Measurements from ENCODE around the gene RHOBTB1. TPM values are rescaled to one million over a fixed set of nuclear protein-coding genes. Genes with fewer than 3 reads are reported as not detected.

The RHOBTB1 gene
- total and polyA plus RNA-seq, 9 of the 15 experiments (the other 6 are each of a cell fraction or from before 2014, with no cell fraction given) = 1.7 to 11.7 (median 9.3) TPM

DNA sequence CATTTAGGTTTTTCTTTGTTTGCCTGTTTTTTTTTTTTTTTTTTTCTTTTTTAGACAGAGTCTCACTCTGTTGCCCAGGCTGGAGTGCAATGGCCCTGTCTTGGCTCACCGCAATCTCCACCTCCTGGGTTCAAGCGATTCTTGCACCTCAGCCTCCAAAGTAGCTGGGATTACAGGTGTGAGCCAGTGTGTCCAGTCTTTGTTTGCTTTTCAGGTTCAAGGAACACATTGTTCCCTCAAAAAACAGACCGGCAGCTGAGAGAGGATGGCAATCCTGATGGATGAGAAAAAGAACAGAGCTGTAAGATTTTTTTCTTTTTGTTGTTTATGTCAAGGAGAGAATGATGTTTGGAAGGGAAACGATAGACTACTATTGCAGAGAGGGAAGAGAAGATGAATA lies 23.3 kb upstream of the RHOBTB1 start (continued):
- TF ChIP-seq, protein P1, sequence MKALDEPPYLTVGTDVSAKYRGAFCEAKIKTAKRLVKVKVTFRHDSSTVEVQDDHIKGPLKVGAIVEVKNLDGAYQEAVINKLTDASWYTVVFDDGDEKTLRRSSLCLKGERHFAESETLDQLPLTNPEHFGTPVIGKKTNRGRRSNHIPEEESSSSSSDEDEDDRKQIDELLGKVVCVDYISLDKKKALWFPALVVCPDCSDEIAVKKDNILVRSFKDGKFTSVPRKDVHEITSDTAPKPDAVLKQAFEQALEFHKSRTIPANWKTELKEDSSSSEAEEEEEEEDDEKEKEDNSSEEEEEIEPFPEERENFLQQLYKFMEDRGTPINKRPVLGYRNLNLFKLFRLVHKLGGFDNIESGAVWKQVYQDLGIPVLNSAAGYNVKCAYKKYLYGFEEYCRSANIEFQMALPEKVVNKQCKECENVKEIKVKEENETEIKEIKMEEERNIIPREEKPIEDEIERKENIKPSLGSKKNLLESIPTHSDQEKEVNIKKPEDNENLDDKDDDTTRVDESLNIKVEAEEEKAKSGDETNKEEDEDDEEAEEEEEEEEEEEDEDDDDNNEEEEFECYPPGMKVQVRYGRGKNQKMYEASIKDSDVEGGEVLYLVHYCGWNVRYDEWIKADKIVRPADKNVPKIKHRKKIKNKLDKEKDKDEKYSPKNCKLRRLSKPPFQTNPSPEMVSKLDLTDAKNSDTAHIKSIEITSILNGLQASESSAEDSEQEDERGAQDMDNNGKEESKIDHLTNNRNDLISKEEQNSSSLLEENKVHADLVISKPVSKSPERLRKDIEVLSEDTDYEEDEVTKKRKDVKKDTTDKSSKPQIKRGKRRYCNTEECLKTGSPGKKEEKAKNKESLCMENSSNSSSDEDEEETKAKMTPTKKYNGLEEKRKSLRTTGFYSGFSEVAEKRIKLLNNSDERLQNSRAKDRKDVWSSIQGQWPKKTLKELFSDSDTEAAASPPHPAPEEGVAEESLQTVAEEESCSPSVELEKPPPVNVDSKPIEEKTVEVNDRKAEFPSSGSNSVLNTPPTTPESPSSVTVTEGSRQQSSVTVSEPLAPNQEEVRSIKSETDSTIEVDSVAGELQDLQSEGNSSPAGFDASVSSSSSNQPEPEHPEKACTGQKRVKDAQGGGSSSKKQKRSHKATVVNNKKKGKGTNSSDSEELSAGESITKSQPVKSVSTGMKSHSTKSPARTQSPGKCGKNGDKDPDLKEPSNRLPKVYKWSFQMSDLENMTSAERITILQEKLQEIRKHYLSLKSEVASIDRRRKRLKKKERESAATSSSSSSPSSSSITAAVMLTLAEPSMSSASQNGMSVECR (CRISPR knock-in tag; IDR thresholded peaks at IDR 0.05) = no peak
- TF ChIP-seq, protein P2, sequence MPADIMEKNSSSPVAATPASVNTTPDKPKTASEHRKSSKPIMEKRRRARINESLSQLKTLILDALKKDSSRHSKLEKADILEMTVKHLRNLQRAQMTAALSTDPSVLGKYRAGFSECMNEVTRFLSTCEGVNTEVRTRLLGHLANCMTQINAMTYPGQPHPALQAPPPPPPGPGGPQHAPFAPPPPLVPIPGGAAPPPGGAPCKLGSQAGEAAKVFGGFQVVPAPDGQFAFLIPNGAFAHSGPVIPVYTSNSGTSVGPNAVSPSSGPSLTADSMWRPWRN (IDR thresholded peaks at IDR 0.05; ENCODE audit: low read depth) = no peak
- TF ChIP-seq, protein P3, sequence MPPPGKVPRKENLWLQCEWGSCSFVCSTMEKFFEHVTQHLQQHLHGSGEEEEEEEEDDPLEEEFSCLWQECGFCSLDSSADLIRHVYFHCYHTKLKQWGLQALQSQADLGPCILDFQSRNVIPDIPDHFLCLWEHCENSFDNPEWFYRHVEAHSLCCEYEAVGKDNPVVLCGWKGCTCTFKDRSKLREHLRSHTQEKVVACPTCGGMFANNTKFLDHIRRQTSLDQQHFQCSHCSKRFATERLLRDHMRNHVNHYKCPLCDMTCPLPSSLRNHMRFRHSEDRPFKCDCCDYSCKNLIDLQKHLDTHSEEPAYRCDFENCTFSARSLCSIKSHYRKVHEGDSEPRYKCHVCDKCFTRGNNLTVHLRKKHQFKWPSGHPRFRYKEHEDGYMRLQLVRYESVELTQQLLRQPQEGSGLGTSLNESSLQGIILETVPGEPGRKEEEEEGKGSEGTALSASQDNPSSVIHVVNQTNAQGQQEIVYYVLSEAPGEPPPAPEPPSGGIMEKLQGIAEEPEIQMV (tag; conservative IDR thresholded peaks at IDR 0.05; ENCODE audit: low read depth) = no peak
- TF ChIP-seq FOXJ3 (CRISPR knock-in tag; IDR thresholded peaks at IDR 0.05) = no peak
- TF ChIP-seq, protein P4, sequence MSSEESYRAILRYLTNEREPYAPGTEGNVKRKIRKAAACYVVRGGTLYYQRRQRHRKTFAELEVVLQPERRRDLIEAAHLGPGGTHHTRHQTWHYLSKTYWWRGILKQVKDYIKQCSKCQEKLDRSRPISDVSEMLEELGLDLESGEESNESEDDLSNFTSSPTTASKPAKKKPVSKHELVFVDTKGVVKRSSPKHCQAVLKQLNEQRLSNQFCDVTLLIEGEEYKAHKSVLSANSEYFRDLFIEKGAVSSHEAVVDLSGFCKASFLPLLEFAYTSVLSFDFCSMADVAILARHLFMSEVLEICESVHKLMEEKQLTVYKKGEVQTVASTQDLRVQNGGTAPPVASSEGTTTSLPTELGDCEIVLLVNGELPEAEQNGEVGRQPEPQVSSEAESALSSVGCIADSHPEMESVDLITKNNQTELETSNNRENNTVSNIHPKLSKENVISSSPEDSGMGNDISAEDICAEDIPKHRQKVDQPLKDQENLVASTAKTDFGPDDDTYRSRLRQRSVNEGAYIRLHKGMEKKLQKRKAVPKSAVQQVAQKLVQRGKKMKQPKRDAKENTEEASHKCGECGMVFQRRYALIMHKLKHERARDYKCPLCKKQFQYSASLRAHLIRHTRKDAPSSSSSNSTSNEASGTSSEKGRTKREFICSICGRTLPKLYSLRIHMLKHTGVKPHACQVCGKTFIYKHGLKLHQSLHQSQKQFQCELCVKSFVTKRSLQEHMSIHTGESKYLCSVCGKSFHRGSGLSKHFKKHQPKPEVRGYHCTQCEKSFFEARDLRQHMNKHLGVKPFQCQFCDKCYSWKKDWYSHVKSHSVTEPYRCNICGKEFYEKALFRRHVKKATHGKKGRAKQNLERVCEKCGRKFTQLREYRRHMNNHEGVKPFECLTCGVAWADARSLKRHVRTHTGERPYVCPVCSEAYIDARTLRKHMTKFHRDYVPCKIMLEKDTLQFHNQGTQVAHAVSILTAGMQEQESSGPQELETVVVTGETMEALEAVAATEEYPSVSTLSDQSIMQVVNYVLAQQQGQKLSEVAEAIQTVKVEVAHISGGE (CRISPR knock-in tag; IDR thresholded peaks at IDR 0.05) = no peak
- no peak for TF ChIP-seq ZNF121 (CRISPR knock-in tag; conservative IDR thresholded peaks at IDR 0.05)

Measured in K562 (cell line).